ENCODE data around the gene SREK1IP1.

SREK1IP1 gene

GRCh38 chr5:64690417-64691151 is 77.9 kb downstream of the SREK1IP1 start, which contains the start of gene SHISAL2B:
Gene SHISAL2B (plus strand): TSS chr5:64690503. CDS start chr5:64690624, 121 bp downstream.
- ATAC-seq: peak; percentile 69
- no peak for TF ChIP-seq ZFP30 (CRISPR knock-in tag; IDR thresholded peaks at IDR 0.05)
- TF ChIP-seq ARNTL (CRISPR knock-in tag; IDR thresholded peaks at IDR 0.05; ENCODE audit: borderline replicate concordance, low read depth): no peak
- TF ChIP-seq CSRNP3 (CRISPR knock-in tag; IDR thresholded peaks at IDR 0.05): no peak
- TF ChIP-seq ZNF70 (CRISPR knock-in tag; IDR thresholded peaks at IDR 0.05): no peak
- no peak for TF ChIP-seq PATZ1 (CRISPR knock-in tag; IDR thresholded peaks at IDR 0.05; ENCODE audit: borderline replicate concordance)
- TF ChIP-seq POU6F1 (CRISPR knock-in tag; IDR thresholded peaks at IDR 0.05; ENCODE audit: borderline replicate concordance, low read depth): no peak
- TF ChIP-seq TOX (CRISPR knock-in tag; IDR thresholded peaks at IDR 0.05; ENCODE audit: borderline replicate concordance): no peak
- TF ChIP-seq GLIS3 (CRISPR knock-in tag; IDR thresholded peaks at IDR 0.05): no peak
- TF ChIP-seq TSHZ2 (CRISPR knock-in tag; IDR thresholded peaks at IDR 0.05): no peak
- no peak for TF ChIP-seq ISL1 (CRISPR knock-in tag; IDR thresholded peaks at IDR 0.05)
- TF ChIP-seq TCF4 (CRISPR knock-in tag; IDR thresholded peaks at IDR 0.05; ENCODE audit: borderline replicate concordance): no peak
- no peak for TF ChIP-seq BACH2 (CRISPR knock-in tag; IDR thresholded peaks at IDR 0.05; ENCODE audit: borderline replicate concordance)
- no peak for TF ChIP-seq CSDC2 (CRISPR knock-in tag; IDR thresholded peaks at IDR 0.05)
- no peak for TF ChIP-seq ZNF565 (CRISPR knock-in tag; conservative IDR thresholded peaks at IDR 0.05; ENCODE audit: low read depth)
- TF ChIP-seq CREB5 (CRISPR knock-in tag; IDR thresholded peaks at IDR 0.05; ENCODE audit: low read depth): no peak
- TF ChIP-seq SNAI2 (CRISPR knock-in tag; IDR thresholded peaks at IDR 0.05): no peak
- no peak for TF ChIP-seq ESRRG (CRISPR knock-in tag; IDR thresholded peaks at IDR 0.05)
- no peak for TF ChIP-seq ZNF8 (CRISPR knock-in tag; IDR thresholded peaks at IDR 0.05)
- no peak for TF ChIP-seq OSR1 (CRISPR knock-in tag; IDR thresholded peaks at IDR 0.05)
- TF ChIP-seq ZFP3 (CRISPR knock-in tag; IDR thresholded peaks at IDR 0.05): no peak

GRCh38 chr5:64690104-64690416 is 78.4 kb downstream of the SREK1IP1 start:
- ATAC-seq: no peak
- no peak for TF ChIP-seq ZNF70 (CRISPR knock-in tag; IDR thresholded peaks at IDR 0.05)
- no peak for TF ChIP-seq TCF4 (CRISPR knock-in tag; IDR thresholded peaks at IDR 0.05; ENCODE audit: borderline replicate concordance)
- TF ChIP-seq POU6F1 (CRISPR knock-in tag; IDR thresholded peaks at IDR 0.05; ENCODE audit: borderline replicate concordance, low read depth): no peak
- no peak for TF ChIP-seq ARNTL (CRISPR knock-in tag; IDR thresholded peaks at IDR 0.05; ENCODE audit: borderline replicate concordance, low read depth)
- no peak for TF ChIP-seq PATZ1 (CRISPR knock-in tag; IDR thresholded peaks at IDR 0.05; ENCODE audit: borderline replicate concordance)
- no peak for TF ChIP-seq ISL1 (CRISPR knock-in tag; IDR thresholded peaks at IDR 0.05)
- no peak for TF ChIP-seq ZFP30 (CRISPR knock-in tag; IDR thresholded peaks at IDR 0.05)
- TF ChIP-seq ZNF565 (CRISPR knock-in tag; conservative IDR thresholded peaks at IDR 0.05; ENCODE audit: low read depth): no peak
- TF ChIP-seq CREB5 (CRISPR knock-in tag; IDR thresholded peaks at IDR 0.05; ENCODE audit: low read depth): no peak
- no peak for TF ChIP-seq ZNF8 (CRISPR knock-in tag; IDR thresholded peaks at IDR 0.05)
- TF ChIP-seq CSRNP3 (CRISPR knock-in tag; IDR thresholded peaks at IDR 0.05): no peak
- no peak for TF ChIP-seq ZFP3 (CRISPR knock-in tag; IDR thresholded peaks at IDR 0.05)
- no peak for TF ChIP-seq OSR1 (CRISPR knock-in tag; IDR thresholded peaks at IDR 0.05)
- no peak for TF ChIP-seq BACH2 (CRISPR knock-in tag; IDR thresholded peaks at IDR 0.05; ENCODE audit: borderline replicate concordance)

All from SK-N-SH treated with all-trans-retinoic acid at 6 μM for 48 hours (cell line).